GM12878 (cell line): ENCODE results near the gene SCTR. TPM values are rescaled to one million over a fixed set of nuclear protein-coding genes. Genes with fewer than 3 reads are reported as not detected.

ENCODE experiments used
- ATAC-seq: fragments of 200-7000 bp; cut with Tn5 transposase; 3 replicates; pipeline ENCODE4 v1.9.1; 2020; ENCODE audit warnings: mild to moderate bottlenecking, moderate library complexity
- BruUV-seq: library from RNA; stranded (reverse); fragments of 400-500 nt; replicated peaks from 2 replicates; lab custom pipeline; 2021; lab: Mats Ljungman, UMichigan
- CTCF ChIA-PET: fragments of 300-600 bp; sonication (Branson Sonifier 250); formaldehyde crosslinking; extraction: SDS; loops from one replicate; lab custom pipeline; 2021; ENCODE audit warnings: inconsistent platforms; lab: Yijun Ruan, JAX
- POLR2A ChIA-PET: fragments of 350-600 bp; formaldehyde crosslinking; extraction: SDS; loops from one replicate; lab custom pipeline; 2021; ENCODE audit warnings: inconsistent platforms; lab: Charles Lee
- RAD21 ChIA-PET: fragments of 300-600 bp; sonication (Branson Sonifier 250); formaldehyde crosslinking; loops from one replicate; lab custom pipeline; 2023; ENCODE audit warnings: antibody characterized with exemption; ENCODE audit not compliant: unreplicated experiment; lab: Charles Lee
- SMC1A ChIA-PET: fragments of 300-600 bp; sonication (Branson Sonifier 250); formaldehyde crosslinking; loops from one replicate; lab custom pipeline; 2023; ENCODE audit not compliant: unreplicated experiment, uncharacterized antibody; lab: Charles Lee
- DNase-seq: peaks from one replicate; pipeline ENCODE4 v3.0.0-alpha.2; 2011; ENCODE audit warnings: low read depth, low spot score
- FAIRE-seq: peaks from 3 replicates; lab custom pipeline; 2011; peaks lifted over from hg19 to GRCh38; lab: Jason Lieb, UNC
- H2AFZ ChIP-seq: 2 replicates; pipeline ENCODE4 v1.6.0; 2011; ENCODE audit warnings: low read depth, low read length, control low read depth; ENCODE audit not compliant: control insufficient read depth
- H3K27ac ChIP-seq: 2 replicates; pipeline ENCODE4 v1.5.1; 2011; ENCODE audit warnings: control low read depth; ENCODE audit not compliant: control insufficient read depth, insufficient read depth
- H3K27me3 ChIP-seq, 2 experiments: replicated peaks in 1 of 2; 2 replicates each; pipeline versions ENCODE4 v1.6.0 to v1.6.1; 2011; ENCODE audit warnings: low read length in 1 of 2; ENCODE audit not compliant: control insufficient read depth in 2 of 2, insufficient read depth in 2 of 2
- H3K36me3 ChIP-seq, 2 experiments: 2 replicates each; pipeline ENCODE4 v1.5.1; 2011; ENCODE audit warnings: low read length in 1 of 2; ENCODE audit not compliant: control insufficient read depth in 2 of 2, insufficient read depth in 2 of 2
- H3K4me1 ChIP-seq: 2 replicates; pipeline ENCODE4 v1.6.1; 2011; ENCODE audit warnings: mild to moderate bottlenecking, low read length, moderate library complexity, mixed read lengths; ENCODE audit not compliant: control insufficient read depth, insufficient read depth
- H3K4me2 ChIP-seq: 2 replicates; pipeline ENCODE4 v1.6.0; 2011; ENCODE audit warnings: control low read depth; ENCODE audit not compliant: control insufficient read depth, insufficient read depth
- H3K4me3 ChIP-seq: fragments of 200-600 bp; sonication (generic); 2 replicates; pipeline ENCODE4 v1.5.1; 2016
- H3K79me2 ChIP-seq: 2 replicates; pipeline ENCODE4 v1.6.0; 2011; ENCODE audit warnings: low read length; ENCODE audit not compliant: control insufficient read depth, insufficient read depth
- H3K9ac ChIP-seq: 2 replicates; pipeline ENCODE4 v1.8.0; 2011; ENCODE audit warnings: low read length, control low read depth, mixed read lengths; ENCODE audit not compliant: control insufficient read depth, insufficient read depth
- H3K9me3 ChIP-seq: replicated peaks from 3 replicates; pipeline ENCODE4 v1.5.1; 2011; ENCODE audit warnings: mild to moderate bottlenecking, low read length; ENCODE audit not compliant: control insufficient read depth, insufficient read depth
- H4K20me1 ChIP-seq: 2 replicates; pipeline ENCODE4 v1.6.0; 2011; ENCODE audit not compliant: control insufficient read depth, insufficient read depth
- BHLHE40 ChIP-seq, 2 experiments: fragments of 450-650 bp in 1 of 2; IDR thresholded peaks; 2 replicates each; pipeline ENCODE4 v1.6.1; 2011 to 2017; ENCODE audit warnings: low read depth in 2 of 2, borderline replicate concordance in 1 of 2, improper control_type of control experiment in 1 of 2, low read length in 1 of 2, mild to moderate bottlenecking in 1 of 2
- CHD1 ChIP-seq: IDR thresholded peaks from 2 replicates; pipeline ENCODE4 v1.6.1; 2012; ENCODE audit warnings: low read depth, low read length, improper control_type of control experiment
- HSF1 ChIP-seq: fragments of 150-350 bp; IDR thresholded peaks from 2 replicates; pipeline ENCODE4 v1.6.1; 2014; ENCODE audit warnings: mild to moderate bottlenecking, low read depth, low read length
- PRDM15 ChIP-seq: fragments of 450-650 bp; formaldehyde crosslinking; IDR thresholded peaks from 2 replicates; pipeline ENCODE4 v1.4.0; 2020; ENCODE audit warnings: mild to moderate bottlenecking, moderate library complexity
- WGBS: methylation state at CpG from one replicate; pipeline ENCODE4 v1.1.6; 2016; ENCODE audit warnings: low lambda C conversion rate; ENCODE audit not compliant: insufficient replicate concordance, insufficient coverage; ENCODE audit errors: missing lambda C conversion rate; 5-methylcytosine and 5-hydroxymethylcytosine counted together
- in situ Hi-C: fragments of 300-500 bp; cut with MboI; formaldehyde crosslinking; loops from 9 replicates; pipeline ENCODE4 v1.14.3; 2018; ENCODE audit warnings: mixed read lengths
- intact Hi-C: fragments of 100-400 bp; cut with micrococcal nuclease; formaldehyde crosslinking; loops from one replicate; pipeline ENCODE4 v1.14.2; 2022; ENCODE audit not compliant: unreplicated experiment
- polyA plus RNA-seq, 11 experiments: library from polyadenylated mRNA; depleted of rRNA in 4 of 11; unstranded in 6 of 11; stranded (reverse) in 5 of 11; fragments of >200 nt; fragmentation: Nextera tagmentation in 4 of 11; fragmentation: Illumina TruSeq in 1 of 11; extraction: Ambion mirVana in 4 of 11; extraction: Trizol in 1 of 11; gene quantifications; 1 replicate in 1 of 11; 2 replicates in 10 of 11; pipeline versions ENCODE4 v1.2.1 to v1.2.3, GENCODE V29; 2011 to 2016; ENCODE audit warnings: inconsistent platforms in 2 of 11, missing spikeins in 2 of 11, low read depth in 1 of 11
- total RNA-seq, 4 experiments: library from RNA; depleted of rRNA in 3 of 4; stranded (reverse); fragments of >200 nt in 3 of 4; fragmentation: Illumina TruSeq in 1 of 4; extraction: Trizol in 1 of 4; gene quantifications; 2 replicates each; pipeline versions ENCODE4 v1.2.1 to v1.2.3, GENCODE V29; 2013 to 2021
- TF ChIP-seq, protein P1 (sequence below): fragments of 450-650 bp; IDR thresholded peaks from 2 replicates; pipeline ENCODE4 v1.6.1; 2016; ENCODE audit warnings: mild to moderate bottlenecking
- TF ChIP-seq, protein P2 (sequence below): fragments of 450-650 bp; IDR thresholded peaks from 2 replicates; pipeline ENCODE4 v1.6.1; 2018; ENCODE audit warnings: borderline replicate concordance, mild to moderate bottlenecking; ENCODE audit not compliant: partially characterized antibody

Gene SCTR
- total and polyA plus RNA-seq, 10 of the 15 experiments (the other 5 are each of a cell fraction or from before 2014, with no cell fraction given): 0.26 TPM; not detected in 9

DNA sequence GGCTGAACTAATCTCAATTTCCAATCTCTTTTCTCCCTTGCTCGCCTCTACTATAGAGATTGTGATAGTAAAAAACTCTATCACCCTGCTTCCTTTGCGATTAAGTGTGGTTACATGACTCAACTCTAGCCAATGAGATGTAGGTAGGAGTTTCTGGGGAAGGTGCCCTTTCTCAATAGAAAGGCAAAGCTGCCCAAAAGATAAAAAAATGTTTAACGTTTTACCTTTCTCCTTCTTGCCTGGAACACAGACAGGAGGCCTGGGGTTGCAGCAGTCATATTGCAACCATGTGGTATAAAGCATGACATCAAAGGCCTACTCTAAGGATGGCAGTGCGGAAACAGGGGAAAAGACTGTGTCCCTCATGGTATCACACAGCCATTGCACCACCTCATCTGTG is 61.1 kb downstream of the SCTR start:
- DNase-seq (no peak), FAIRE-seq (no peak), ATAC-seq (peak; percentile 52)
- Histone ChIP-seq H3K4me2 (no peak overlapping the region), H3K4me3 (no peak overlapping the region), H3K4me1 (no peaks in the 10 kb centered on the region), H3K9ac (no peak overlapping the region), H4K20me1 (no peaks in the 10 kb centered on the region), H2AFZ (no peak overlapping the region), H3K27ac (no peak overlapping the region), H3K27me3 (no peaks in the 10 kb centered on the region), H3K79me2 (no peaks in the 10 kb centered on the region), H3K36me3 (no peaks in the 10 kb centered on the region), H3K9me3 (no peaks in the 10 kb centered on the region)
- POLR2A ChIA-PET: no interaction called here
- CTCF ChIA-PET: no interaction called here
- SMC1A ChIA-PET: no interaction called here
- in situ Hi-C loops: no loop called here
- WGBS: 14% methylated on average over 4 of the region's 4 CpGs
- no TSS peak for BruUV-seq
- RAD21 ChIA-PET: interaction anchor here (1.2 kb wide), 1 partner anchor 32 kb away, joined by 3 read pairs; the partner anchor contains the start of gene TMEM37
- intact Hi-C loops: no loop called here
- TF ChIP-seq HSF1 (no peak), BHLHE40 (IDR thresholded peaks at IDR 0.05; ENCODE audit: borderline replicate concordance in 1 of 2, low read depth in 2 of 2, low read length in 1 of 2) (no peak)
- TF ChIP-seq, protein P1, sequence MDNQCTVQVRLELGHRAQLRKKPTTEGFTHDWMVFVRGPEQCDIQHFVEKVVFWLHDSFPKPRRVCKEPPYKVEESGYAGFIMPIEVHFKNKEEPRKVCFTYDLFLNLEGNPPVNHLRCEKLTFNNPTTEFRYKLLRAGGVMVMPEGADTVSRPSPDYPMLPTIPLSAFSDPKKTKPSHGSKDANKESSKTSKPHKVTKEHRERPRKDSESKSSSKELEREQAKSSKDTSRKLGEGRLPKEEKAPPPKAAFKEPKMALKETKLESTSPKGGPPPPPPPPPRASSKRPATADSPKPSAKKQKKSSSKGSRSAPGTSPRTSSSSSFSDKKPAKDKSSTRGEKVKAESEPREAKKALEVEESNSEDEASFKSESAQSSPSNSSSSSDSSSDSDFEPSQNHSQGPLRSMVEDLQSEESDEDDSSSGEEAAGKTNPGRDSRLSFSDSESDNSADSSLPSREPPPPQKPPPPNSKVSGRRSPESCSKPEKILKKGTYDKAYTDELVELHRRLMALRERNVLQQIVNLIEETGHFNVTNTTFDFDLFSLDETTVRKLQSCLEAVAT: no peak

GRCh38 chr2:119462574-119462973 is 61.7 kb downstream of the SCTR start:
- RAD21 ChIA-PET: no interaction called here
- 76% methylated on average over 7 of the region's 7 CpGs for WGBS
- Histone ChIP-seq H3K79me2 (no peaks in the 10 kb centered on the region), H2AFZ (no peak overlapping the region), H3K36me3 (no peaks in the 10 kb centered on the region), H4K20me1 (no peaks in the 10 kb centered on the region), H3K4me1 (no peaks in the 10 kb centered on the region), H3K27ac (no peak overlapping the region), H3K27me3 (no peaks in the 10 kb centered on the region), H3K4me2 (no peak overlapping the region), H3K9ac (no peak overlapping the region), H3K4me3 (no peak overlapping the region), H3K9me3 (no peaks in the 10 kb centered on the region)
- DNase-seq (no peak), FAIRE-seq (no peak), ATAC-seq (no peak)
- no TSS peak for BruUV-seq
- POLR2A ChIA-PET: no interaction called here
- CTCF ChIA-PET: no interaction called here
- intact Hi-C loops: loop anchor here (1.0 kb wide), 1 partner anchor 8 kb away; no protein-coding TSS in a partner anchor
- SMC1A ChIA-PET: no interaction called here
- in situ Hi-C loops: no loop called here
- TF ChIP-seq CHD1 (no peak), PRDM15 (CRISPR knock-in tag) (no peak)
- TF ChIP-seq, protein P2, sequence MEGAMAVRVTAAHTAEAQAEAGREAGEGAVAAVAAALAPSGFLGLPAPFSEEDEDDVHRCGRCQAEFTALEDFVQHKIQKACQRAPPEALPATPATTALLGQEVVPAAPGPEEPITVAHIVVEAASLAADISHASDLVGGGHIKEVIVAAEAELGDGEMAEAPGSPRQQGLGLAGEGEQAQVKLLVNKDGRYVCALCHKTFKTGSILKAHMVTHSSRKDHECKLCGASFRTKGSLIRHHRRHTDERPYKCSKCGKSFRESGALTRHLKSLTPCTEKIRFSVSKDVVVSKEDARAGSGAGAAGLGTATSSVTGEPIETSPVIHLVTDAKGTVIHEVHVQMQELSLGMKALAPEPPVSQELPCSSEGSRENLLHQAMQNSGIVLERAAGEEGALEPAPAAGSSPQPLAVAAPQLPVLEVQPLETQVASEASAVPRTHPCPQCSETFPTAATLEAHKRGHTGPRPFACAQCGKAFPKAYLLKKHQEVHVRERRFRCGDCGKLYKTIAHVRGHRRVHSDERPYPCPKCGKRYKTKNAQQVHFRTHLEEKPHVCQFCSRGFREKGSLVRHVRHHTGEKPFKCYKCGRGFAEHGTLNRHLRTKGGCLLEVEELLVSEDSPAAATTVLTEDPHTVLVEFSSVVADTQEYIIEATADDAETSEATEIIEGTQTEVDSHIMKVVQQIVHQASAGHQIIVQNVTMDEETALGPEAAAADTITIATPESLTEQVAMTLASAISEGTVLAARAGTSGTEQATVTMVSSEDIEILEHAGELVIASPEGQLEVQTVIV: no peak
